Measurements from ENCODE around the gene CYB561A3. TPM values are rescaled to one million over a fixed set of nuclear protein-coding genes. Genes with fewer than 3 reads are reported as not detected.

CYB561A3 gene
- total and polyA plus RNA-seq, 2 donors (not counting 1 experiment from before 2014, with no cell fraction given) = 248 to 756 TPM

DNA sequence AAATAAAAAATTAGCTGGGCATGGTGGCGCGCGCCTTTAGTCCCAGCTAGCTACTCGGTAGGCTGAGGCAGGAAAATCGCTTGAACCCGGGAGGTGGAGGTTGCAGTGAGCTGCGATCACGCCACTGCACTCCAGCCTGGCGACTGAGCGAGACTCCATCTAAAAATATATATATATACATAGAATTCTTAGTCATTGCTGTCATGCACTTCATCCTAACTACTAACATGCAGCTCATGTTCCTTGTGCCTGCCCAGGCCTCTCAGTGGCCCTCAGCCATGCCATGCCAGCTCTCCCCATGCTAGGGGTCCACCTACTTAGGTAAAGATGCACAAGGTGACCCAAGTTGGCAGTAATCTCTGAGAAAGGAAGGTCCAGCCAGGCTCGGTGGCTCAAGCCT, 3.1 kb downstream of the CYB561A3 start:
- Mint-ChIP-seq H3K4me1 (peaks cover 71% of the 10 kb centered on the region), H3K27me3 (no peaks in the 10 kb centered on the region), H3K4me3 (peak overlapping the region; percentile 99), H3K27ac (peak overlapping the region; percentile 98), H3K9me3 (ENCODE audit: insufficient read depth) (no peaks in the 10 kb centered on the region)
- peak overlapping the region in 1 of 5 experiments; percentile 97 for H3K4me3 ChIP-seq (ENCODE audit: control extremely low read depth in 1 of 5, extremely low read depth in 1 of 5, insufficient read depth in 1 of 5, low read depth in 2 of 5, low read length in 4 of 5)
- no peak for DNase-seq
- H4K20me1 ChIP-seq (ENCODE audit: control insufficient read depth, insufficient read depth, low read length, poor library complexity, severe bottlenecking) = peaks cover 33% of the 10 kb centered on the region
- 100% methylated on average over 1 of the region's 11 CpGs for WGBS (ENCODE audit: insufficient coverage)
- no peaks in the 10 kb centered on the region for H3K9me3 ChIP-seq (ENCODE audit: control extremely low read depth in 1 of 3, control insufficient read depth in 2 of 3, insufficient read depth in 1 of 3, low read length in 2 of 3)
- POLR2A ChIA-PET = interaction anchor here (0.6 to 1.3 kb wide), 3 partner anchors 10 to 1371 kb away, joined by 3 to 4 read pairs (median 4); no protein-coding TSS in a partner anchor
- ATAC-seq (ENCODE audit: low read depth) = no peak
- peak overlapping the region; percentile 95 for H3K9ac ChIP-seq (ENCODE audit: low read length)
- peak overlapping the region; percentile 86 for H3K4me2 ChIP-seq (replicated peaks; ENCODE audit: low read depth, low read length, poor library complexity, severe bottlenecking)
- no peaks in the 10 kb centered on the region for H3K27me3 ChIP-seq (replicated peaks in 1 of 4; ENCODE audit: control extremely low read depth in 1 of 4, control insufficient read depth in 3 of 4, insufficient read depth in 4 of 4, low read length in 3 of 4)
- no peak overlapping the region for H2AFZ ChIP-seq (ENCODE audit: insufficient read depth, low read depth, low read length, poor library complexity, severe bottlenecking)
- peaks cover 71 to 83% of the 10 kb centered on the region in 2 donors for H3K4me1 ChIP-seq (ENCODE audit: control insufficient read depth in 2 of 2, insufficient read depth in 2 of 2, low read length in 2 of 2)
- no peak for TF ChIP-seq EZH2 (IDR thresholded peaks at IDR 0.05; ENCODE audit: borderline replicate concordance, insufficient read depth, low read depth, low read length, poor library complexity, severe bottlenecking)
- TF ChIP-seq, protein P1, sequence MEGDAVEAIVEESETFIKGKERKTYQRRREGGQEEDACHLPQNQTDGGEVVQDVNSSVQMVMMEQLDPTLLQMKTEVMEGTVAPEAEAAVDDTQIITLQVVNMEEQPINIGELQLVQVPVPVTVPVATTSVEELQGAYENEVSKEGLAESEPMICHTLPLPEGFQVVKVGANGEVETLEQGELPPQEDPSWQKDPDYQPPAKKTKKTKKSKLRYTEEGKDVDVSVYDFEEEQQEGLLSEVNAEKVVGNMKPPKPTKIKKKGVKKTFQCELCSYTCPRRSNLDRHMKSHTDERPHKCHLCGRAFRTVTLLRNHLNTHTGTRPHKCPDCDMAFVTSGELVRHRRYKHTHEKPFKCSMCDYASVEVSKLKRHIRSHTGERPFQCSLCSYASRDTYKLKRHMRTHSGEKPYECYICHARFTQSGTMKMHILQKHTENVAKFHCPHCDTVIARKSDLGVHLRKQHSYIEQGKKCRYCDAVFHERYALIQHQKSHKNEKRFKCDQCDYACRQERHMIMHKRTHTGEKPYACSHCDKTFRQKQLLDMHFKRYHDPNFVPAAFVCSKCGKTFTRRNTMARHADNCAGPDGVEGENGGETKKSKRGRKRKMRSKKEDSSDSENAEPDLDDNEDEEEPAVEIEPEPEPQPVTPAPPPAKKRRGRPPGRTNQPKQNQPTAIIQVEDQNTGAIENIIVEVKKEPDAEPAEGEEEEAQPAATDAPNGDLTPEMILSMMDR (IDR thresholded peaks at IDR 0.05) = no peak
- H3K79me2 ChIP-seq (ENCODE audit: control insufficient read depth, insufficient read depth, low read length) = peaks cover 81% of the 10 kb centered on the region
- CTCF ChIA-PET = interaction anchor here (1.7 to 20.9 kb wide), 3 partner anchors 21 to 77 kb away, joined by 3 to 436 read pairs (median 206); partner anchors contain the start of genes DDB1 and TKFC
- peaks cover 0 to 20% of the 10 kb centered on the region in 2 experiments for H3K36me3 ChIP-seq (replicated peaks in 1 of 2; ENCODE audit: control extremely low read depth in 1 of 2, control insufficient read depth in 1 of 2, extremely low read depth in 1 of 2, insufficient read depth in 2 of 2, low read length in 1 of 2)
- peak overlapping the region; percentile 93 to 95 for H3K27ac ChIP-seq (ENCODE audit: low read length in 2 of 2)
- intact Hi-C loops (cut with micrococcal nuclease) = loop anchor here (10.0 kb wide), 2 partner anchors 444 to 766 kb away; partner anchors contain the start of genes INCENP and TMEM109

DNA sequence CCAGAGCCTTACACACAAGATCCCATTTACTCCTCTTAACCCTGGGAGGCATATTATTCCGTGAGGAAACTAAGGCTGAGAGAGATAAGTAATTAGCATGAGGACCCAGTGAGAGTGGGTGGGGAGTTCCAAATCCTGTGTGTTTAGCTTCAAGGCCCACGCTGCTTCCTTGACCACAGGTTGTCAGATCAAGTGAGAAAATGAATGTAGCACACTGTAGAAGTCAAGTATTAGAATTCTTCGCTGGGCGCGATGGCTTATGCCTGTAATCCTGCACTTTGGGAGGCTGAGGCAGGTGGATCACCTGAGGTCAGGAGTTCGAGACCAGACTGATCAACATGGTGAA, 3.8 kb downstream of the CYB561A3 start:
- peaks cover 71 to 83% of the 10 kb centered on the region in 2 donors for H3K4me1 ChIP-seq (ENCODE audit: control insufficient read depth in 2 of 2, insufficient read depth in 2 of 2, low read length in 2 of 2)
- peak overlapping the region; percentile 99 for H3K27ac Mint-ChIP-seq
- WGBS (ENCODE audit: insufficient coverage) = 7% methylated on average over 2 of the region's 6 CpGs
- ATAC-seq (ENCODE audit: low read depth) (no peak), DNase-seq (no peak)
- CTCF ChIA-PET = interaction anchor here (2.9 to 20.9 kb wide), 4 partner anchors 12 to 77 kb away, joined by 12 to 436 read pairs (median 110); partner anchors contain the start of genes DDB1 and TKFC
- peak overlapping the region; percentile 95 for H3K4me3 Mint-ChIP-seq
- H4K20me1 ChIP-seq (ENCODE audit: control insufficient read depth, insufficient read depth, low read length, poor library complexity, severe bottlenecking) = peaks cover 34% of the 10 kb centered on the region
- intact Hi-C loops (cut with micrococcal nuclease) = loop anchor here (1.0 to 10.0 kb wide), 4 partner anchors 27 to 1199 kb away; partner anchors contain the start of genes INCENP and TMEM109
- peak overlapping the region in 4 of 5 experiments; percentile 22 to 33 (median 26) for H3K4me3 ChIP-seq (ENCODE audit: control extremely low read depth in 1 of 5, extremely low read depth in 1 of 5, insufficient read depth in 1 of 5, low read depth in 2 of 5, low read length in 4 of 5)
- peak overlapping the region; percentile 93 to 95 for H3K27ac ChIP-seq (ENCODE audit: low read length in 2 of 2)
- H3K27me3 ChIP-seq (replicated peaks in 1 of 4; ENCODE audit: control extremely low read depth in 1 of 4, control insufficient read depth in 3 of 4, insufficient read depth in 4 of 4, low read length in 3 of 4) = no peaks in the 10 kb centered on the region
- H3K4me2 ChIP-seq (replicated peaks; ENCODE audit: low read depth, low read length, poor library complexity, severe bottlenecking) = peak overlapping the region; percentile 86
- H3K27me3 Mint-ChIP-seq = no peaks in the 10 kb centered on the region
- H3K4me1 Mint-ChIP-seq = peaks cover 71% of the 10 kb centered on the region
- H3K79me2 ChIP-seq (ENCODE audit: control insufficient read depth, insufficient read depth, low read length) = peaks cover 81% of the 10 kb centered on the region
- peaks cover 0 to 27% of the 10 kb centered on the region in 2 experiments for H3K36me3 ChIP-seq (replicated peaks in 1 of 2; ENCODE audit: control extremely low read depth in 1 of 2, control insufficient read depth in 1 of 2, extremely low read depth in 1 of 2, insufficient read depth in 2 of 2, low read length in 1 of 2)
- peak overlapping the region; percentile 36 for H3K9ac ChIP-seq (ENCODE audit: low read length)
- no peaks in the 10 kb centered on the region for H3K9me3 ChIP-seq (ENCODE audit: control extremely low read depth in 1 of 3, control insufficient read depth in 2 of 3, insufficient read depth in 1 of 3, low read length in 2 of 3)
- no peak overlapping the region for H2AFZ ChIP-seq (ENCODE audit: insufficient read depth, low read depth, low read length, poor library complexity, severe bottlenecking)
- H3K9me3 Mint-ChIP-seq (ENCODE audit: insufficient read depth) = no peaks in the 10 kb centered on the region
- POLR2A ChIA-PET = interaction anchor here (0.5 to 2.7 kb wide), 9 partner anchors 10 to 1524 kb away, joined by 3 to 29 read pairs (median 4); partner anchors contain the start of genes DDB1, TKFC and TMEM216
- TF ChIP-seq, protein P1 (IDR thresholded peaks at IDR 0.05) = no peak
- TF ChIP-seq EZH2 (IDR thresholded peaks at IDR 0.05; ENCODE audit: borderline replicate concordance, insufficient read depth, low read depth, low read length, poor library complexity, severe bottlenecking) = no peak

All from B cell (primary cell).